Measurements from ENCODE around the gene RECQL. TPM values are rescaled to one million over a fixed set of nuclear protein-coding genes. Genes with fewer than 3 reads are reported as not detected.
"Not testable (repeated sequence)": the region's sequence is repeated elsewhere in the genome, so short reads cannot be mapped to it uniquely, and the experiment has no call there.

The RECQL gene
- total and polyA plus RNA-seq, 4 donors: 13.6 to 47.0 (median 28.6) TPM

DNA sequence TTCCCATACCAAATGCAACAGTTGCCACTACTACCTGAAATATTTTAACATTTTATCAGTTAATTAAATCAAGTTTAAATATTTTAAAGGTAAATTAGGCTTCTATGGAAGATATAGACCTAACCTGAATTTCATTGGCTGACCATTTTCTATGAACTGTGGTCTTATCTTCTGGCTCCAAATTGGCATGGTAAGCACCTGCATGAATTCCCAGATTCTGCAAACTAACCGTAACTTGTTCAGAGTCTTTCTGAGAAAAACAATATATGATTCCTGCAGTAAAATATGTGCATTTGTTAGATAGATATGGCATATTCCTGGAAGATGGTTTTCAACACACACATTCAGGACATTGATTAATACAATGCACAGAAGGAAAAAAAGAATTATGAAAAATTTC is 25.9 kb downstream of the RECQL start:
- H3K4me1 ChIP-seq (ENCODE audit: control insufficient read depth, insufficient read depth, low read length): no peaks in the 10 kb centered on the region
- WGBS (ENCODE audit: insufficient coverage): no CpG with 5 or more reads among the region's 1 CpG
- no peaks in the 10 kb centered on the region for H3K9me3 ChIP-seq (ENCODE audit: control insufficient read depth, insufficient read depth, low read length)
- DNase-seq (ENCODE audit: low read depth in 4 of 6, low spot score in 6 of 6): no peak
- no peaks in the 10 kb centered on the region for H3K27me3 ChIP-seq (ENCODE audit: control insufficient read depth, insufficient read depth, low read length)
- peaks cover 8% of the 10 kb centered on the region for H3K36me3 ChIP-seq (ENCODE audit: control insufficient read depth, insufficient read depth, low read length)
- H3K4me3 ChIP-seq (ENCODE audit: low read depth, low read length): no peak overlapping the region
- H3K27ac ChIP-seq (ENCODE audit: low read depth, low read length): no peak overlapping the region

DNA sequence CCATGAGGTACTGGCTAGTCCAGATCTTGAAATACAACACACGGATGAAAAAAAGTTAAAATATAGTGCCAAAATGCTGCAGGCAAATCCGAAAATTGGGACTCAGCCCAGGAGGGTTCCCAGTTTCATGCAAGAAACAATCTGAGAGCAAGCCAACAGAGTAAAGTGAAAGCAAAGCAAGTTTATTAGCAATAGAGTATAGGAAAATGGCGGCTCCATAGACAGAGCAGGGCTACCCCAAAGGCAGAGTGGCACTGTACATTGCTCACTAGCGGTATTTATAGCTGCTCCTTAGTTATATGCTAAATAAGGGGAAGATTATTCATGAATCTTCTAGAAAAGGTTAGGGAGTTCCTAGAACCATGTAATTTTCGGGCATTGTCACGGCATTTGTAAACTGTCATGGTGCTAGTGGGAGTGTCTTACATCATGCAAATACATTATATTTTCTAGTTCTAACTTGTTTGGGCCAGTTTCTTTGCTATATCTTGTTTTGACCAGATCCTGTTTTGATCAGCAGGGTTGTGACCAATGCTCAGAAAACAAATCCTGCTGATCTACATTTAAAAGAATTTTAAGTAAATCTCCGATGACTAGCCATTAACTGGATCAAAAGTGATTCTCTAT is 29.1 kb downstream of the RECQL start:
- H3K4me3 ChIP-seq (ENCODE audit: low read depth, low read length): no peak overlapping the region
- no peaks in the 10 kb centered on the region for H3K4me1 ChIP-seq (ENCODE audit: control insufficient read depth, insufficient read depth, low read length)
- H3K9me3 ChIP-seq (ENCODE audit: control insufficient read depth, insufficient read depth, low read length): no peaks in the 10 kb centered on the region
- H3K27me3 ChIP-seq (ENCODE audit: control insufficient read depth, insufficient read depth, low read length): no peaks in the 10 kb centered on the region
- no peak overlapping the region for H3K27ac ChIP-seq (ENCODE audit: low read depth, low read length)
- peaks cover 2% of the 10 kb centered on the region for H3K36me3 ChIP-seq (ENCODE audit: control insufficient read depth, insufficient read depth, low read length)
- no peak for DNase-seq (ENCODE audit: low read depth in 4 of 6, low spot score in 6 of 6)
- 93% methylated on average over 3 of the region's 7 CpGs for WGBS (ENCODE audit: insufficient coverage)

DNA sequence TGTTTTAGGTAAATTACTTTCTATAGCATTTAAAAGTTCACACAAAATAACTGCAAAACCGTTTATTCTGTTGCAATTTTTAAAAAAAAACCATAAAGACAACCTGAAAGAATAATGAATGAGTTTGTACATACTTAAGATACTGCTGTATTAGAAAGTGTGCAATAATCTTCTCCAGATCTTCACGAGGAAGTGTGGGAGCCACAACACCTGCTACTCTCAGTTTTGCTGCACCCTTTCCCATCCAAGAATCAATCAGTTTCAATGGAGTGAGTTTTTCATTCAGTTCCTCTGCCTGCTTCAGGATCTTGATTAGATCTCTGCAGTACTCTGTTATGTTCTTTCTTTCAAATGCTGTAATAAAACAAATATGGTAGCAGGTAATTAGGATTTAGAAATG is 30.1 kb downstream of the RECQL start:
- H3K36me3 ChIP-seq (ENCODE audit: control insufficient read depth, insufficient read depth, low read length): peaks cover 2% of the 10 kb centered on the region
- H3K9me3 ChIP-seq (ENCODE audit: control insufficient read depth, insufficient read depth, low read length): no peaks in the 10 kb centered on the region
- no peak for DNase-seq (ENCODE audit: low read depth in 4 of 6, low spot score in 6 of 6)
- WGBS (ENCODE audit: insufficient coverage): no CpG with 5 or more reads among the region's 2 CpGs
- no peak overlapping the region for H3K4me3 ChIP-seq (ENCODE audit: low read depth, low read length)
- no peaks in the 10 kb centered on the region for H3K4me1 ChIP-seq (ENCODE audit: control insufficient read depth, insufficient read depth, low read length)
- no peak overlapping the region for H3K27ac ChIP-seq (ENCODE audit: low read depth, low read length)
- H3K27me3 ChIP-seq (ENCODE audit: control insufficient read depth, insufficient read depth, low read length): no peaks in the 10 kb centered on the region

DNA sequence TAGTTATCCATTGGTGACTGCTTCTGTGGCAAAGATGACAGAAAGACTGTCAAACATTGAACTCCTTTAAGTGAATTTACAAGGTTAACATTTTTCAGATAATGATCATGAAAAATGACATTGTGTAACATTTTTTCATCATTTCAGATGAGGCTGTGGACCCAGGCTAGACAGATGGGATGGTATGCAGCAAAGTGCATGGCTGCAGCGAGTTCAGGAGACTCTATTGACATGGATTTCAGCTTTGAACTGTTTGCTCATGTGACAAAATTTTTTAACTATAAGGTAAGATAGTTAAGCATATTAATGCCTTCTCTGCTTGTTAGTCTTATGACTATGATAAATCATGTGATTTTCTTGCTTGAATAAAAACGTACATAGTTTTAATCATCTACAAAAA is 34.1 kb downstream of the RECQL start:
- DNase-seq (ENCODE audit: low read depth in 4 of 6, low spot score in 6 of 6); H3K27me3 ChIP-seq (ENCODE audit: control insufficient read depth, insufficient read depth, low read length); H3K36me3 ChIP-seq (ENCODE audit: control insufficient read depth, insufficient read depth, low read length); H3K4me3 ChIP-seq (ENCODE audit: low read depth, low read length); H3K27ac ChIP-seq (ENCODE audit: low read depth, low read length); H3K9me3 ChIP-seq (ENCODE audit: control insufficient read depth, insufficient read depth, low read length); H3K4me1 ChIP-seq (ENCODE audit: control insufficient read depth, insufficient read depth, low read length): not testable (repeated sequence)
- WGBS (ENCODE audit: insufficient coverage): no CpG with 5 or more reads among the region's 2 CpGs

DNA sequence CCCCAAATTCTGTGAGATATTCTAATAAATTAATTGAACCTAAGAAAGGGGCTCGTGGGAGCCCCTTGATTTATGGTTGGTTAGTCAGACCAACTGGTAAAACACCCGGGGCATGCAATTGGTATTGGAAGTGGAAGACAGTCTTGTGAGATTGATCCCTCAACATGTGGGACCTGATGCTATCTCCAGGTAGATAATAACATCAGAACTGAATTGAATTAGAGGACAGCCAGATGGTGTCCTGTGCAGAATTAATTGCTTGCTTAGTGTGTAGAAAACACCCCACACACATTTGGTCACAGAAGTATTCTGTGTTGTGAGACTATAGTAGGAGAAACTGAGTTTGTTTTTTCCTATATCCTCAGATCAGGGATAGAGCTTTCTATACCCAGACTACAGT is 42.0 kb downstream of the RECQL start:
- WGBS (ENCODE audit: insufficient coverage): no CpG with 5 or more reads among the region's 2 CpGs
- peaks cover 7% of the 10 kb centered on the region for H3K36me3 ChIP-seq (ENCODE audit: control insufficient read depth, insufficient read depth, low read length)
- no peak overlapping the region for H3K4me3 ChIP-seq (ENCODE audit: low read depth, low read length)

DNA sequence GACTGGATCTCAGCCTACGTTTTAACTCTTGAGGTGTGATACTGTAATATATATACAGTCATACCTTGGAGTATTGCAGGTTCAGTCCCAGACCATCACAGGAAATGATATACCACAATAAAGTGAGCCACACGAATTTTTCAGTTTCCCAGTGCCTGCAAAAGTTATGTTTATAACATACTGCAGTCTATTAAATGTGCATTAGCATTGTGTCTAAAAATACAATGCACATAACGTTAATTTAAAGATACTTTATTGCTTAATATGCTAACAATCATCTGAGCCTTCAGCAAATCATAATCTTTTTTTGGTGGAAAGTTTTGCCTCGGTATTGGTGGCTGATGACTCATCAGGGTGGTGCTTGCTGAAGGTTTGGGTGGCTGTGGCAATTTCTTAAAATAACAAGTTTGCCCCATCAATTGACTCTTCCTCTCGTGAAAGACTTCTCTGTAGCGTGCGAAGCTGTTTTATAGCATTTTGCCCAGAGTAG is 45.1 kb downstream of the RECQL start:
- H3K4me3 ChIP-seq (ENCODE audit: low read depth, low read length): no peak overlapping the region
- H3K36me3 ChIP-seq (ENCODE audit: control insufficient read depth, insufficient read depth, low read length): peaks cover 2% of the 10 kb centered on the region
- no peaks in the 10 kb centered on the region for H3K4me1 ChIP-seq (ENCODE audit: control insufficient read depth, insufficient read depth, low read length)
- H3K27me3 ChIP-seq (ENCODE audit: control insufficient read depth, insufficient read depth, low read length): no peaks in the 10 kb centered on the region
- no peak overlapping the region for H3K27ac ChIP-seq (ENCODE audit: low read depth, low read length)
- WGBS (ENCODE audit: insufficient coverage): no CpG with 5 or more reads among the region's 7 CpGs
- no peaks in the 10 kb centered on the region for H3K9me3 ChIP-seq (ENCODE audit: control insufficient read depth, insufficient read depth, low read length)
- no peak for DNase-seq (ENCODE audit: low read depth in 4 of 6, low spot score in 6 of 6)

More for the DNA sequence above, 42.0 kb downstream of the RECQL start:
- Histone ChIP-seq H3K27me3 (ENCODE audit: control insufficient read depth, insufficient read depth, low read length) (no peaks in the 10 kb centered on the region), H3K27ac (ENCODE audit: low read depth, low read length) (no peak overlapping the region), H3K4me1 (ENCODE audit: control insufficient read depth, insufficient read depth, low read length) (no peaks in the 10 kb centered on the region), H3K9me3 (ENCODE audit: control insufficient read depth, insufficient read depth, low read length) (no peaks in the 10 kb centered on the region)
- no peak for DNase-seq (ENCODE audit: low read depth in 4 of 6, low spot score in 6 of 6)

DNA sequence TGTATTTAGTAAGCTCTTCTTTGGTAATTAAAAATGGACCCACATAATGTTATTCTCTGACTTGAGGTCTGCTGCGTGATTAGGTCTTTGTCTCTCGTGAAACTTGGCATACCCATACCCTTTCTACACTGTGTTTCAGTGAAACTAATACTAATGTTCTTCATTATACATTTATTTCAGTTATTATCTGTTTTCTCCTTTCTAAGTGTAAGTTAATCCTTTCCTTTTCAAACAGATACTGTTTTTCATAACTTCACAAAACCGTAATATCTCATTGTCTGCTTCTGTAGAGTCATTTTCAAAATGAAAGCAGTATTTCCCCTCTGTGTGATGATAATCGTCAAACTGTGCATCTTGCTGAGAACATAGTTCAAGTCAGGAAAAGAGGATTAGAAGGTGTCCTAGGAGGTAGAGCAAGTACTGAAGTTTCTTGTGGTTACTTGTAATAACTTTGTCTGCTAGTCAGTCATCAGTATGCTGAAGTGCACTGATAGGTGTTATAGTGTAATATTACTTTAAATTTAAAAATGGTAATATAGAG is 48.1 kb downstream of the RECQL start:
- DNase-seq (ENCODE audit: low read depth in 4 of 6, low spot score in 6 of 6): no peak
- H3K27ac ChIP-seq (ENCODE audit: low read depth, low read length): no peak overlapping the region
- no peaks in the 10 kb centered on the region for H3K4me1 ChIP-seq (ENCODE audit: control insufficient read depth, insufficient read depth, low read length)
- H3K9me3 ChIP-seq (ENCODE audit: control insufficient read depth, insufficient read depth, low read length): no peaks in the 10 kb centered on the region
- 100% methylated on average over 2 of the region's 4 CpGs for WGBS (ENCODE audit: insufficient coverage)
- no peaks in the 10 kb centered on the region for H3K27me3 ChIP-seq (ENCODE audit: control insufficient read depth, insufficient read depth, low read length)
- no peak overlapping the region for H3K4me3 ChIP-seq (ENCODE audit: low read depth, low read length)
- H3K36me3 ChIP-seq (ENCODE audit: control insufficient read depth, insufficient read depth, low read length): peaks cover 6% of the 10 kb centered on the region

DNA sequence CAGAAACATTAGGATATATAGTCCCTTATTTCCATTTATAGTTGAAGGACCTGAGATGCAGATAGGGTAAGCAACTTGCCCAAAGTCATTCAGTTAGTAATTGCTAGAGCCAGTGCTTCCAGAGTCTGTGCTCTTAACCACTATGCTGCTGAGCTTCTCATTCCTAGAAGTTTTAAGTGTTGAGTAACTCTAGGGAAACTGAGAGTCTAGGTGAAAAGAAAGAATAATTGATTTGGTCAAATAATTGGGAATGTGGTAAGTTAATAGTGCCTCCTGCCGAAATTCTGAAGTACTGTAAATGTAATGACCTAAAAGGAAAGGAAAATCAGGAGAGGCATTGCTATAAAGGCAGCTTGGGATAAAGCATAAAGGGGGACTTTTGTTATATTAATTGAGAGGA is 49.9 kb downstream of the RECQL start:
- WGBS (ENCODE audit: insufficient coverage): 22% methylated on average over 1 of the region's 1 CpG
- no peak overlapping the region for H3K27ac ChIP-seq (ENCODE audit: low read depth, low read length)
- no peak overlapping the region for H3K4me3 ChIP-seq (ENCODE audit: low read depth, low read length)
- H3K36me3 ChIP-seq (ENCODE audit: control insufficient read depth, insufficient read depth, low read length): peaks cover 6% of the 10 kb centered on the region
- H3K27me3 ChIP-seq (ENCODE audit: control insufficient read depth, insufficient read depth, low read length): no peaks in the 10 kb centered on the region
- no peaks in the 10 kb centered on the region for H3K9me3 ChIP-seq (ENCODE audit: control insufficient read depth, insufficient read depth, low read length)
- no peak for DNase-seq (ENCODE audit: low read depth in 4 of 6, low spot score in 6 of 6)
- no peaks in the 10 kb centered on the region for H3K4me1 ChIP-seq (ENCODE audit: control insufficient read depth, insufficient read depth, low read length)

DNA sequence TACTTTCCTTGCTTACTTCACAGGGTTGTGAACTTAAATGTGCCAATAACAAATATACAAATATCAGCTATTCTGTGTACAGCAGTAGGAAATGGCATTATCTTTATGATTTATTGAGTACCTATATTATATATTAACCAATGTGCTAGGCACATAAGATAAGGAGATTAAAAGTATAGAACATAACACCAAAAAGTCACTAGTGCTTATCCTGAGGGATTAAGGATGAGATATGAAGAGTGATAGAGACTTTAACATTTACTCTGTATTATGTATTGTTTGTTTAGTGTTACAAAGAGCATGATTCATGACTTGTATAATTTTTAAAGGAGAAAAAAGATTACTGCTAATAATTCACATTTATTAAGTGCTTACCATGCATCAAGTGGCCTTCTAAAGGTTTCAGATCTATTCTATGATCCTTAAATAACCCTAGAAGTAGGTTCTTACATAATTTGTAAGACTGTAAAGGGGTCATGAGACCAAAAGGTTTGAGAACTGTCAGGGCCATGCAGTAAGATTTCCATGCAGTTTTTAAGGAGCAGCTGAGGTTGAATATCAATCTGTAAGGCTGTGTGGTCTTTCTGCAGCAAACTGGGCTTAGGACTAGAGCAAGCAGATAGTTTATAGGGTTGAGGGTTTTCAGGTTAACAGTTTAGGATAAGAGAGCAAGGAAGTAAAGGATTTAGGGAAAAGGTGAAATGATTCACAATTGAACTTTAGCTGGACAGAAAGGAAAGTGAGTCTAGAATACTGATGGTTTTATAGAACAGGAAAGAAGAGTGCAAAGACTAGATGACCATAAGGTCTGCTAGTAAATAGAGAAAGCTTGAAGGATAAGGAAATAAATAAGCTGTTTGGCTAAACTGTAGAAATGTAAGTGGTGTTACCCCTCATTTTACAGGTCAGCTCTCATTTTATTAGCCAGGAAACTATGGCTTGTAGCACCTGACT is 57.0 kb downstream of the RECQL start:
- no peaks in the 10 kb centered on the region for H3K9me3 ChIP-seq (ENCODE audit: control insufficient read depth, insufficient read depth, low read length)
- no peak for DNase-seq (ENCODE audit: low read depth in 4 of 6, low spot score in 6 of 6)
- no peak overlapping the region for H3K27ac ChIP-seq (ENCODE audit: low read depth, low read length)
- no peaks in the 10 kb centered on the region for H3K27me3 ChIP-seq (ENCODE audit: control insufficient read depth, insufficient read depth, low read length)
- no peaks in the 10 kb centered on the region for H3K4me1 ChIP-seq (ENCODE audit: control insufficient read depth, insufficient read depth, low read length)
- H3K4me3 ChIP-seq (ENCODE audit: low read depth, low read length): no peak overlapping the region
- peaks cover 11% of the 10 kb centered on the region for H3K36me3 ChIP-seq (ENCODE audit: control insufficient read depth, insufficient read depth, low read length)
